Glutamatergic neuron (in vitro differentiated cells): Measurements from ENCODE around the gene FBXO44. TPM values are rescaled to one million over a fixed set of nuclear protein-coding genes. Genes with fewer than 3 reads are reported as not detected.
A peak's percentile ranks its signal among the peaks of the same experiment; 100 is the strongest.
"Not testable (repeated sequence)": the region's sequence is repeated elsewhere in the genome, so short reads cannot be mapped to it uniquely, and the experiment has no call there.

Experiments used
- DNase-seq: peaks from one replicate; pipeline ENCODE4 v3.0.0; 2022
- H3K27ac Mint-ChIP-seq: one replicate; pipeline ENCODE4 v1.8.0; 2020; ENCODE audit warnings: mild to moderate bottlenecking, mixed read lengths, inconsistent platforms; ENCODE audit not compliant: unreplicated experiment
- H3K27me3 Mint-ChIP-seq: one replicate; pipeline ENCODE4 v1.8.0; 2020; ENCODE audit warnings: mild to moderate bottlenecking, moderate library complexity, mixed read lengths, inconsistent platforms; ENCODE audit not compliant: unreplicated experiment
- H3K36me3 Mint-ChIP-seq: one replicate; pipeline ENCODE4 v1.8.0; 2020; ENCODE audit warnings: mild to moderate bottlenecking, mixed read lengths, inconsistent platforms; ENCODE audit not compliant: unreplicated experiment
- H3K4me1 Mint-ChIP-seq: one replicate; pipeline ENCODE4 v1.8.0; 2020; ENCODE audit warnings: mild to moderate bottlenecking, low read depth, mixed read lengths, inconsistent platforms; ENCODE audit not compliant: unreplicated experiment
- H3K4me3 Mint-ChIP-seq: one replicate; pipeline ENCODE4 v1.8.0; 2020; ENCODE audit warnings: mild to moderate bottlenecking, mixed read lengths, inconsistent platforms; ENCODE audit not compliant: unreplicated experiment
- H3K9me3 Mint-ChIP-seq: one replicate; pipeline ENCODE4 v1.8.0; 2020; ENCODE audit warnings: mild to moderate bottlenecking, moderate library complexity, mixed read lengths, inconsistent platforms; ENCODE audit not compliant: unreplicated experiment
- long read RNA-seq: library from polyadenylated mRNA; unstranded; transcript quantifications from one replicate; pipeline ENCODE4 v2.0.0, GENCODE V29; 2020; ENCODE audit not compliant: unreplicated experiment
- total RNA-seq: library from RNA; stranded (reverse); fragmentation: NEBNext Ultra II Directional; extraction: Animal tissue kit (Norgen Biotek cat#: 25700); gene quantifications from one replicate; pipeline ENCODE4 v1.2.1, GENCODE V29; 2021; ENCODE audit not compliant: unreplicated experiment
- TF ChIP-seq, protein P1 (sequence below): fragments of 200-600 bp; sonication (generic); IDR thresholded peaks from one replicate; pipeline ENCODE4 v1.5.0; 2021; ENCODE audit not compliant: partially characterized antibody, unreplicated experiment

Gene FBXO44
- total RNA-seq: 51.7 TPM
- long read RNA-seq, transcript FBXO44-204 (5 exons, 1,734 nt): major isoform, 7 of 15 reads
- long read RNA-seq, partial matches to known transcripts: 0 of 15 reads
- long read RNA-seq, other reads (novel, unspliced or antisense): 6 of 15 reads

GRCh38 chr1:11654137-11654938, at the start of gene FBXO44, which contains the start of gene FBXO2:
Gene FBXO44 (plus strand): TSS chr1:11654877. CDS start chr1:11655836, 959 bp downstream.
Gene FBXO2 (minus strand): TSS chr1:11654429. CDS start chr1:11654340, 89 bp downstream.
- Mint-ChIP-seq H3K4me3 (peak within 1 kb of the TSS; percentile 82), H3K27me3 (peaks cover 10% of the 10 kb centered on the region), H3K9me3 (peaks cover 6% of the 10 kb centered on the region), H3K4me1 (peaks cover 9% of the 10 kb centered on the region), H3K36me3 (no peaks in the 10 kb centered on the region), H3K27ac (peak within 1 kb of the TSS; percentile 28)
- TF ChIP-seq, protein P1, sequence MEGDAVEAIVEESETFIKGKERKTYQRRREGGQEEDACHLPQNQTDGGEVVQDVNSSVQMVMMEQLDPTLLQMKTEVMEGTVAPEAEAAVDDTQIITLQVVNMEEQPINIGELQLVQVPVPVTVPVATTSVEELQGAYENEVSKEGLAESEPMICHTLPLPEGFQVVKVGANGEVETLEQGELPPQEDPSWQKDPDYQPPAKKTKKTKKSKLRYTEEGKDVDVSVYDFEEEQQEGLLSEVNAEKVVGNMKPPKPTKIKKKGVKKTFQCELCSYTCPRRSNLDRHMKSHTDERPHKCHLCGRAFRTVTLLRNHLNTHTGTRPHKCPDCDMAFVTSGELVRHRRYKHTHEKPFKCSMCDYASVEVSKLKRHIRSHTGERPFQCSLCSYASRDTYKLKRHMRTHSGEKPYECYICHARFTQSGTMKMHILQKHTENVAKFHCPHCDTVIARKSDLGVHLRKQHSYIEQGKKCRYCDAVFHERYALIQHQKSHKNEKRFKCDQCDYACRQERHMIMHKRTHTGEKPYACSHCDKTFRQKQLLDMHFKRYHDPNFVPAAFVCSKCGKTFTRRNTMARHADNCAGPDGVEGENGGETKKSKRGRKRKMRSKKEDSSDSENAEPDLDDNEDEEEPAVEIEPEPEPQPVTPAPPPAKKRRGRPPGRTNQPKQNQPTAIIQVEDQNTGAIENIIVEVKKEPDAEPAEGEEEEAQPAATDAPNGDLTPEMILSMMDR: no peak
- DNase-seq: peak; percentile 66

GRCh38 chr1:11606775-11607174, 47.9 kb upstream of the FBXO44 start:
- Mint-ChIP-seq H3K4me1 (peaks cover 11% of the 10 kb centered on the region), H3K36me3 (peaks cover 7% of the 10 kb centered on the region), H3K27me3 (peaks cover 3% of the 10 kb centered on the region), H3K9me3 (peaks cover 5% of the 10 kb centered on the region), H3K4me3 (no peak overlapping the region), H3K27ac (no peak overlapping the region)
- TF ChIP-seq, protein P1: no peak
- no peak for DNase-seq

- H3K27ac Mint-ChIP-seq, H3K4me3 Mint-ChIP-seq, H3K27me3 Mint-ChIP-seq, H3K36me3 Mint-ChIP-seq, H3K9me3 Mint-ChIP-seq, H3K4me1 Mint-ChIP-seq, DNase-seq: not testable (repeated sequence)
Observed at GRCh38 chr1:11608596-11609130, 46.0 kb upstream of the FBXO44 start.

GRCh38 chr1:11609378-11609777, 45.3 kb upstream of the FBXO44 start:
- H3K27me3 Mint-ChIP-seq, H3K4me1 Mint-ChIP-seq, H3K27ac Mint-ChIP-seq, H3K36me3 Mint-ChIP-seq, H3K9me3 Mint-ChIP-seq, DNase-seq, H3K4me3 Mint-ChIP-seq: not testable (repeated sequence)

GRCh38 chr1:11610629-11611180, 44.0 kb upstream of the FBXO44 start:
- Mint-ChIP-seq H3K4me3 (no peak overlapping the region), H3K27me3 (peaks cover 3% of the 10 kb centered on the region), H3K4me1 (peaks cover 2% of the 10 kb centered on the region), H3K9me3 (peaks cover 5% of the 10 kb centered on the region), H3K36me3 (peaks cover 7% of the 10 kb centered on the region), H3K27ac (no peak overlapping the region)
- TF ChIP-seq, protein P1: no peak
- DNase-seq: no peak
